Activated CD8-positive, alpha-beta memory T cell treated with anti-CD3 and anti-CD28 coated beads, Interleukin-2, amount 50 U/mL, for 24 hours (primary cell): Measurements from ENCODE around the gene ESR1.
"Not testable (repeated sequence)": the region's sequence is repeated elsewhere in the genome, so short reads cannot be mapped to it uniquely, and the experiment has no call there.

Experiments
- DNase-seq: peaks from one replicate; pipeline ENCODE4 v3.0.0-alpha.2; 2020; ENCODE audit errors: extremely low read depth

ESR1 gene

DNA sequence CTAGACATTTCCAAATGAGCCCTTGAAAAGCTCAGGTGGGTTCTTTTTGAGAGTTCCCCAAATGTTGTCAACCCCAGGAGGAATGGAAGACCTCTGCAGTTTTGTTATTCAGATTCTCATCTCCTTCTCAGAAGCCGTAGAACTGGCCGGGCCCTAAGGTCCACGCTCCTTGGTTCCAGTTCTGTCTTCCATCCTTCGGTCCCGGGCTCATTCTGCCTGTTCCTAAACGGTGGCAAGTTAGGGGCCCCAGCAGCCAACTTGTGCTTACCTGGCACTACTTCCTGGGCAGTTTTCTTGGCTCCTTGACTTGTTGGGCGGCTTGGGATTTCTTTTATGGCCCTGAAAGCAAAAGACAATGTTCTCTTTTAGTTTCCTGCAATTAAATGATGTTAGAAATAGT is 6.4 kb downstream of the ESR1 start:
- no peak for DNase-seq

DNA sequence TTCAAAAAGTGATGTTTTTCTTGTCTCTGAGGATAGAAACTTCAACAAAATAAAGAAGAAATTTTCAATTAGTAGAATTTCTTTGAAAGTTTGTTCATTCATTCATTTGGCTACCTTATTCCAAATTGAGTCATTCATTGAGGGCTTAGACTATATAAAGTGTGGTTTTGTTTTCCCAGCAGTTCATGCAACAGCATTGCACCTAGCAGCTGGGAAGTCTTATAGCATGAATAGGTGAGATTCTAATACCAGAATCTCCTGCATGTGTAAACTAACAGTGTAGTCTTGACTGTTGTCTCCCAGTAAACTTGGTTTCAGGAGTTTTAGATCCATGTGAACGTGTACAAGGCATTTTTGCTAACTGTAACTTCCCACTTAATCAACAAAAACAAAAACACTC is 7.1 kb downstream of the ESR1 start:
- no peak for DNase-seq

DNA sequence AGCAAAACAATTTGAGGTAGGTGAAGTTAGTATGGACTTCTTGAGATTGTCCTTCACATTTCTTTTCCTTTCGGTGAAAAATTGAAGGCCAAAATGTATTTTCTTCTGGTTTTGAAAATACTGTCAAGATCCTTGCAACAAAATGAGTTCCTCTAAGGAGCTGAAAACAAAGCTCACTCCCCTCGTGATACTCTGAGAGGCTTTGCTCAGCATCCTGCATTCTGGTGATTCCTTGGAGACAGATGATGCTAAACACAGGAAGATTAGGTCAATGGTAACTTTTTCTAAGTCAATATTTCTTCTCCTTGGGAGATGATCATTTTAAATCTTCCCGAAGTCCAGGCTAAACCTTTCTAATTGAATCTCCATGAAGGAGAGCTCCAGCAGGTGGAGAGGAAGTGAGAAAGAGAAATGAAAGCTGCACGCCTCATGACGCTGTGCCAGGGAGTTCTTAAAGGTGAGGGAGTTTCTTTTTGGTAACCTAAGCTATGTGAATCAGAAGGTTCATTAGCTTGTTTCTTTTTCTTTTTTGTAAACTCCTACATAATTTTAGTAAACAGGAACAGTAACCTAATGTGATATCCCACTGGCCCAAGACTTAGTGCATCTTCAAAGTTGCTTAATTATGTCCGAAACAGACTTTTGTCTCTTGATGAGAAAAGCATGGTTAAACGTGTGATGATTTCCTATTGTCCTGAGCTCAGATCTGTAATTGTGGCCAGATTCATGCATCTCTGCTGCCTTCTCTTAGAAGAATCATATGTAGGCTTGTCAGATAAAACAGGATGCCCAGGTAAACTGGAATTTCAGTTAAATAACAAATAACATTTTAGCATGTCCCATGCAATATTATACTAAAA is 15.0 kb downstream of the ESR1 start:
- no peak for DNase-seq

DNA sequence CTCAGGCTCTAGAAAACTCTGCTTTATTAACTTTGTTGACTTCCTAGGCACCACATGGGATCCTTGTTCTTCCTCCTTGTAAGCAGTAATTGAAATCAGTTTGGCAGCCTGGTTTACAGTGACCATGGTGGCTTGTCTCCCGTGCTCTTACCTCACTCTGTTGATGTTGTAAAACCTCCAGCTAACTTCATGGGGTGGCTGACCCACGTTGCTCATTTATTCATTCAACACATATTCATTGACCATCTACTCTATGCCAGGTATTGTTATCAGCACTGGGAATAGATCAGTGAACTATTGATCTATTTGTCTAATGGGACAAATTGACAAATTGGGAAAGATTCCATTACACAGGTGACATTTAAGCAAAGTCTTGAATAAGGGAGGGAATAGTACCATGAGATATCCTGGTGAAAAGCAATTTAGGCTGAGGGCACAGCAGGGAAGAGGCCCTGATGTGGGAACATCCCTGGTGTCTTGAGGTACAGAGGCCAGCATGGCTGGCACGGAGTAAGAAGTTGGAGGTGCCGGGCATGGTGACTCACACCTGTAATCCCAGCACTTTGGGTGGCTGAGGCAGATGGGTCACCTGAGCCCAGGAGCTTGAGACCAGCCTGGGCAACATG is 19.1 kb downstream of the ESR1 start:
- DNase-seq: no peak

DNA sequence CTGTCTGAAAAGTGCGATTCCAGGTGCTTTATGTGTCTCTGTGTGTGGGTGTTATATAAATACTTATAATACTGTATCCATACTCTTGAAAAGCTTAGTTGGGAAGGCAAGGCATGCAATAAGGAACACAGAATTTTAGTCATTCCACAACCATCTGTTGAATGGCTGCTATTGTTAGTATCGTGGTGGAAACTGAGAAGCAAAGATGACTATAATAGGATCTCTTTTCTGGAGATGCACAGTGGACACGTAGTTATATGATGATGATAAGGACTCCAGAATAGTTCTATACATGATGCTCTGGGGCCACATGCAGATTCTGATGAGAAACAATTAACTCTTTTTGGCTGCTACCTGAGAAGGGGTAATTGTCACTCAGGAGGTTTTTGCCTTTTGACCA is 25.2 kb downstream of the ESR1 start:
- DNase-seq: no peak

DNA sequence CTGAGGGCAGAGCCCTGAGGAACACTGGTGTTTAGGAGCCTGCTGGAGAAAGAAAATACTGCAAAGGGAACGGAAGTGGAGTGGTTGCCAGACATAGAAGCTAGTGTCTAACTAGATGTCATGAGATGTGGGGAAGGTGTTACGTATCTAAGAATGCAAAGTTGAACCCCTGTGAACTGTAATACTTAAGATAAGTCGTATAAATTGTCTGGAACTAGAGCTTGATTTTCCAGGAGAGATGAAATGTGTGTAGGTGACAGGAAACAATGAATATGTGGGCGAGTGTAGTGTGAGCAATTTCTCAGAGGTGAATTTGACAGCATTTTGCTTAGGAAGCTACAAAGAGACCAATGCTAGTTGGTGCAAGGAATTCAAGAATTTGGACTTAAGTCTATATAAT is 27.9 kb downstream of the ESR1 start:
- DNase-seq: no peak

DNA sequence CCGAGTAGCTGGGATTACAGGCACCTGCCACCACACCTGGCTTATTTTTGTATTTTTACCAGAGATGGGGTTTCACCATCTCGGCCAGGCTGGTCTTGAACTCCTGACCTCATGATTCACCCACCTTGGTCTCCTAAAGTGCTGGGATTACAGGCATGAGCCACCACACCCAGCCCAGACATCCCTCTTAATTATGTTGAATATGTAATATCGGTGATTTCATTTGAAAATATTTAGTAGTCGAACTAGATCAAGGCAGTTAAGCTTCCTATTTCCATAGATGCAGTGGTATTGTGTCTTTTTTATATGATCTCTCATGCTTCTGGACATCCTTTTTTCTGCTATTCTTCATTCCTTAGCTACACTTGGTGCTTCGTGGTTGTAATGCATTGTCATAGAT is 29.7 kb downstream of the ESR1 start:
- no peak for DNase-seq

DNA sequence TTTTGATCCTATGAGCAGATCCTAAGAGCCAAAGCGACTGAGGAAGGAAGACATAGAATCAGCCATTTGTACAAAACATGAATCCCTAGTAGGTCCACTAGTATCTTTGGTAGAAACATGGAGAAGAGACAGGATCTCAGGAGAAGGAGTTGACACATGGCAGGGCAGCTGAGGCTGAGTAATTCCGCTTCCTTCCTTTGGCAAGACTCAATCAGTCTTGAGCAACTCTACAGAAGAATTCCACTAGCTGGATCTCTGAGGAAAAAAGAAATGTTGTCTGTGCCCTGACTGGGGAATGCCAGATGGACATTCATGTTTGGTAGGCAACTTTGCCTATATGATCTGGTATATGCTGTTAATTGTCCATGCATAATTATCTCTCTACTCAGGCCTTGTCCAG is 35.3 kb downstream of the ESR1 start:
- no peak for DNase-seq

DNA sequence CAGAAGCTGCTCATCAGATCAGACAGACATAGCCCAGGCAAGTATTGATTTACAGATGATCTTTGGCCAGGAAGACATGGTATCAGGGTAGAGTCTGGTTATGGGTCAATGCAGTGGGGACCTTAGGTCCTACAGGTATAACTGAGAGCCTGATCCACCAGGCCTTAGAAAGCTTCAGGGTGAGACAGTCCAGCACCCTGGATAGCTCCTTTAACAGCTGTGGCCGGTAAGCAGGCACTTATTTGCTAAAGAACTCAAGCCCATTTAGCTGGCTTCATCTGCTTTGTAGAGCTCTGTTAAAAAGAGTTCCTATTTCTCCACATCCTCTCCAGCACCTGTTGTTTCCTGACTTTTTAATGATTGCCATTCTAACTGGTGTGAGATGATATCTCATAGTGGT is 39.6 kb downstream of the ESR1 start:
- no peak for DNase-seq

DNA sequence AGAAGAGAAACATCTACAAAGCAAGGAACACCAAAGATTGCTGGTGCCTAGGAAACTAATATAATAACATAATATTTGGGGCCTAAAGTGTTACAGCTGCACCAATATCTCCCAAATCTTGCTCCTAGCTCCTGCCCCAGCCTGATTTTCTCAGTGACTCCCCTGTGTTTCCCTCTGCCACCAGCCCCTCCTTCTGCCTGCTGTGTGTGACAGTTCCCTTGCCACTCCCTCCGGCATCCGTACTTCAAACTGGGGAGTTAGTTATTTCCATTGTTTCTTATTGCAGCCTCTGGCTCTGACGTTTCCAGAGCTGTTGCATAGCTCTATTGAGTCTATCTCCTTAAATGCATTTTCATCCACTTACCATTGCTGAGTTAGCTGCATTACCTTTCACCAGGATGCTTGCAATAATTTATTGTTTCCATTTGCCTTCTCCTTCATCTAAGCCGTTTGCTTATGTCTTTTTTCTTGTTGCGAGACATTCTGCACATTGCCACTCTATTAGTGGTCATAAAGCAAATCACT is 43.1 kb downstream of the ESR1 start:
- DNase-seq: no peak

DNA sequence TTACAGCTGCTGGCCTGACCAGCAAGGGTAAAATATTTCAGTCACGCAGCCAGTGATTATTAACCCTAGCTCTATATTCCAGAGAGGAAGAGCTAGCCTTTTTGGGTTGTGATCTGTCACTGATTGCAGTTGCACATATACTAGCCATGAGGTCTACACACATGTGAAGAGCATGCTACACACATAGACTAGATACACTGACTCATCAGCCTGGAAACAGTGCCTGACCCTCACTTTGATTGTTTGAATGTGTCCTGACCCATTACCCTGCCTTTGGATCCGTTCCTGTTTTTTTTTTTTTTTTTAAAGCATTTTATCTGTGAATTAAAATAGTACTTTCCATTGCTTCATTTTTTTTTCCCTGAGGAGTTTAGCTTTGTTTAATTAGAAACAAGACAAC is 50.8 kb downstream of the ESR1 start:
- DNase-seq: no peak

DNA sequence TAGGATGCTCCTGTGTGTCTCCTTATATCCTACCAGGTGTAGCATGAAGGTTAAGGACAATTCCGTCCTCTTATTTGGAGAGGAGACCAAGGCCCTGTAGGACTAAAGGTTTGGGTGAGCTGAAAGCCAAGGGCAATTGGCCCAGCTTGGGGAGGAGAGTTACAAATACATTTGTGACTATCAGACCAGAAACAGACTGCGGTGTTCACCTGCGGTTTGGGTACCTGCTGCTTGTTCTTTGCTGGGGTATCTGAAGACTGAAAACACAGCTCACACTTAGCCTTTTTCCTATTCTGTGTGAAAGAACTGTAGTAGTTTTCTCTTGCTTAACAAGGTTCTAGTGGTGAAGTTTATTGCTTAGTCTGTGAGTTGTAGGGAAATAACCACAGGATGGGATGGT is 55.0 kb downstream of the ESR1 start:
- DNase-seq: no peak

DNA sequence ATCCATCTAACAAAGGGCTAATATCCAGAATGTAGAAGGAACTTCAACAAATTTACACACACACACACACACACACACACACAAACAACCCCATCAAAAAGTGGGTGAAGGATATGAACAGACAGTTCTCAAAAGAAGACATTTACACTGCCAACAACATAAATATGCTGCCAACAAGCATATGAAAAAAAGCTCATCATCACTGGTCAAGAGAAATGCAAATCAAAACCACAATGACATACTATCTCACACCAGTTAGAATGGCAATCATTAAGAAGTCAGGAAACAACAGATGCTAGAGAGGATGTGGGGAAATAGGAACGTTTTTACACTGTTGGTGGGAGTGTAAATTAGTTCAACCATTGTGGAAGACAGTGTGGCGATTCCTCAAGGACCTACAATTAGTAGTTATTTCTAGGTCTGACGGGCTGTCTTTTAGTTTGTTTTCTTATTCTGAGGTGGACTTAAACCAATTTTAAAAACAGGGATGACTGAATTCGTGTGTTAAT is 59.9 kb downstream of the ESR1 start:
- not testable (repeated sequence) for DNase-seq

DNA sequence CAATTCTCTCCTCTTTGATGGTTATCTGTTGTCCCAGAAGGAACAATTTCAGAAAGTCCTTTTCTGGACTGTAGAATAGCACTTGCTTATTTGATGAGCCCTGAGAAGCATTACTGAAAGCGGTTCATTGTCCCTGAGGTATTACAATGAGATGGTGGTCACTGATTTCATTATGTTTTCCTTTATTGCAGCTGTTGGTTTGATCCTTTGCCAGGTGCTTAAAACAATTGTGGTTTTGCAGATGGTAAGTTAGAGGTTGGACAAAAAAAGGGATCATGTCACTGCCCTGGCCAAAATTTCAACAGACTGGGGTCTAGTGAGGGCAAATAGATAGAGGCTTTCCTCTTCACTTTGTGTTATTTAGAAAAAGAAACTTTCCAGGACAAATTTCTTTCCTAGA is 61.9 kb downstream of the ESR1 start:
- DNase-seq: no peak

DNA sequence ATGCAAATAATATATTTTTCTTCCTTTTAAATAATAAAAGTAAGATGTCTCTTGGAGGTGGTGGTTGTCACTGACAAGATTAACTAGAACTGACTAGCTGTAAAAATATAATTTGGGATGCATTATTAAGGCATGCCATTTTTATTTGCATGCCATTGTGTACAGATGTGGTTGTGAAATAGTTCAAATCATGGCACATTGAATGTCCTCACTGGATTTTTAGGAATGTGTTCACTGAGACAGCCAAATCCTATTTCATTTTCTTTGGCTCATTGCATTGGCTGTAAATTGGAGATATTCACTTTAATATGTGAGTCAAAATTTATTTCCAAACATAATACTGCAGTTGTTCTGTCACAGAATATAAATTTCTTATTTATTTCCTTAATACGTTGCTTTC is 62.3 kb downstream of the ESR1 start:
- no peak for DNase-seq

DNA sequence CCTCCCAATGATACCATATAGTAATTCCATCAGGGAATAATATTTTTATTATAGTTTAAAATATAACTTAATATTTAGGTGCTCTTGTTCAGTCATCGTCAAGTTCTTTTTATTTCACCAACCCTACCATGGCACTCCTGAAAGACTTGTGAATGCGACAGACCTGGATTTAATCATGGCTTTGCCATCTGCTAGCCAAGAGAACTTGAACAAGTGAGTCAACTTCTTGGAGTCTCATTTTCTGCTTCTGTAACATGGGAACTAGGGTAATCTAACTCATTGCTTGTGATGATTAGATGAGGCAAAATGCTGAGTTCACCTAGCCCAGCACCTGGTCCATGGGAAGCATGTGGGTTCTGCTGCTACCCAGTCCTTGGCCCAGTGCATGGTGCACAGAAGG is 62.9 kb downstream of the ESR1 start:
- DNase-seq: no peak

DNA sequence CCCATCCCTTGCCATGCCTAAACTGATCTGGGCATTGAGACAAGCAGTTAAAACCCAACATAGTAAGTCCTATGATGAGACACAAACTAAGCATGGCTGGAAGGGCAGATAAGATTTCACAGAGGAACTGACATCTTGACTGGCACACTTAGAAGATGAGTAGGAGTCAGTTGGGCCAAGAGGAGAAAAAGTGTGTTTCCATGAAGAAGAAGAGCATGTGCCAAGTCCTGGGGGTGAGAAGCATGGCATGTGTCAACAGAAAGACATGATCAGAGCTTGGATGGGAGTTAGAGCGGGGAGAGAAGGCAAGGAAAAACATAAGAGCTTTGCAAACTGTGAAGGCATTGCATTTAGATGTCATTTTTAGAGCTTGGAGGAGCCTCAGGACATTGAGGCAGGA is 68.0 kb downstream of the ESR1 start:
- no peak for DNase-seq

DNA sequence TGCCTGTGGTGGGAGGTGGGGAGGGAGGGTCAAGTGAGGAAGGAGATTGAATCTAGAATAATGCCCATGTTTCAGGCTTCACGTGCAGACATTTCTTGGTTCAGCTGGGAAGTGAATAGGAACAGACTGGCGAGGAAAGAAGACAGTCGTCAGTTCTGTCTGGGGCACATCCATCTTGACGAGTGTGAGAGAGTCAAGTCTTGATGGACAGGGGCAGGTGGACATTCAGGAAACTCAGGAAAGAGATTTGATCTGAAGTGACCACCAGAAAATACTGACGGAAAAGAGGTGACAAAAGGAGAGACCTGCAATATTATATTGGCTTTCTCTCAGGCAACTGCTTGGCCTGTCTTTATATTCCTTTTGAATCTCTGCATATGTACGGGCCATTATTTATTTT is 68.6 kb downstream of the ESR1 start:
- no peak for DNase-seq

DNA sequence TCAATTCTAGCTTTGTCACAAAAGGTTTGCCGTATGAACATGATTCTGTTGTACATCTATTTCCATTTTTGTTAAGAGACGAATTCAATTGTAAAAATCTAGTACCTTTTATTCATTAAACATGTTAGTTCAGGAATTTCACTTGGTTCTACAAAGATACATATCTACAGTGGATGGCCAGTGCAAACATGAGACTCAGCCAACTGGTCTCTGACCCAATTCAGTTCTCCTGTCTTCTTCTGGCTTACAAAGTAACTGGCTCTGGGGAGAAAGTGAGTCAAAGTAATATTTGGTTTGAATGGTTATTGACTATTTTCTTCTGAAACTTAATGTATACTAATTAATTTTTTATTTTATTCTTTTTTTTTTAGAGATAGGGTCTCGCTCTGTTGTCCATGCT is 70.0 kb downstream of the ESR1 start:
- DNase-seq: no peak

DNA sequence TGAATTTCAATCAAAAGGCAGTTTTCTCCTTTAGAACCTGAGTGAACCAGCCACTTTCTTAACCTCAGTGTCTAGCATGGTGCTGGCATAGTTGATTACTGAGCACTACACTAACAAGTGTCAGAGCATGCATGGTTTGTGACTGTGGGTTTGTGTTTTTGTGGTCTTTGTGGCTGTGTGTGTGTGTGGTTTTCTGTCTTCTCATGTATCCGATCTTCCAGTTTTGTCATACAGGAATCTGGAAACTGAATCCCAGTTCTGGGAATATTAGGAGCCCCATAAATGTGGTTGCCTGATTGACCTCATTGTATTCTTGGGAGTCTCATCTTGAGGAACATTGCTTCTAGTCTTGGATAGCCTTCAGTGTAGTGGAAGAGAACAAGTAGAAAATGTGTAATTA is 73.7 kb downstream of the ESR1 start:
- DNase-seq: no peak

DNA sequence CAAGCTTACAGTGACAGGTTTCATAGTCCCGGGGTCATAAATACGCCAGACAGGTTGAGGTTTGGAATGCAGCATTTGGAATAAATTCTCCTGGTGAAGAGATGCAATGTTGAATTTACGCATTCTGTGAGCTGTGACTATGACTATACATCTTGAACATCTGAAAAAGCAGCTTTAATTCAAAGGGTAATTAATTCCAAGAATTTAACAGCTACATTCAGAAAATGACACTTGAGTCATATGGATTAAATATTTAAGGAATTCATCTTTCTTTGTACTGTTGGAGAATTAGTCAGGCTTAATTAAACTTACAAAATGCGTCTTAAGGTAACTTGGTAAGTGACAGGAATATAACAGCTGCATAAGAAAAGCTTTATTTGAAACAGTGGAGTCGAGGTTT is 74.7 kb downstream of the ESR1 start:
- no peak for DNase-seq

DNA sequence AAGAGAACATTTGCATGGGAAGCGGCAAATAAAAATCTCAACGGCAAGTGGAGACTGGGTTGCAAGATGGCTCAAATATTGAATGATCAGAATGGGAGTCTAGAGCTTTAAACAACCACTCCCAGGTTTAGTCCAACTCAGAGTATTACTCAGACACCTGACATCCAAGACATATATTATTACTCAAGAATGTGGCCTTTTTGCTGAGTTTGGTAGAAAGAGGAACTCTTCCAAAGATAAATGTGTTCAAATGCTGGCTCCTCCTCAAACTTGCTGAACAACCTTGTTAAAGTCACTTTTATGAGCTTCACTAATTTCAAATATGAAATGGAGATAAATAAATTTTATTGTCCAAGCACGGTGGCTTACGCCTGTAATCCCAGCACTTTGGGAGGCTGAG is 77.8 kb downstream of the ESR1 start:
- no peak for DNase-seq

DNA sequence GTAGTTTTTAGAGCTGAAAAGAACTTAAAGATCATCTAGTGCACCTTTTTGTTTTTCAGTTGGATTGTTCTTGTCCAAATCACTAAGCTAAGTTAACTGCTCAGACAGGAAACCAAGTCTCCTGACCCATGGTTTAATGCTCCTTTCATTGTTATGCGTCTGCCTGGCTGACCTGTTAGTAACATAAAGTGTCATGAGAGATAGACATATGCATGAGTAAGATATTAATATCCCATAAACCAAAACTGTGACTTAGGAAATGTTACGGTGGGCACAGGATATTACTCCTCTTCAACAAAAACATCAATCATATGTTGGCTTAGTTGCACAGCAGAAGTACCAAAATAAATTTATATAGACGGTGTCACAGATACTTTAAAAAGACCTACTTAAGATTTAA is 84.0 kb downstream of the ESR1 start:
- no peak for DNase-seq
